K562 (cell line): ENCODE results near the gene ZNF260. TPM values are rescaled to one million over a fixed set of nuclear protein-coding genes. Genes with fewer than 3 reads are reported as not detected.

Experiments used
- ATF2 ChIP-seq: sonication (generic); formaldehyde crosslinking; IDR thresholded peaks from 2 replicates; pipeline ENCODE4 v1.8.1; 2022; ENCODE audit warnings: missing genetic modification reagents
- CSDE1 ChIP-seq, 2 experiments: fragments of 450-650 bp; IDR thresholded peaks; 2 replicates each; pipeline ENCODE4 v1.6.1; 2016; ENCODE audit warnings: mild to moderate bottlenecking in 1 of 2
- CTBP1 ChIP-seq: fragments of 450-650 bp; IDR thresholded peaks from 2 replicates; pipeline ENCODE4 v1.6.1; 2016; ENCODE audit warnings: borderline replicate concordance
- ELF1 ChIP-seq: fragments of 200-800 bp; sonication (Bioruptor generic); IDR thresholded peaks from 2 replicates; pipeline ENCODE4 v1.6.1; 2016; ENCODE audit warnings: missing genetic modification characterization, missing compliant biosample characterization
- ERF ChIP-seq: fragments of 450-650 bp; formaldehyde crosslinking; IDR thresholded peaks from 2 replicates; pipeline ENCODE4 v1.4.0; 2020; ENCODE audit warnings: mild to moderate bottlenecking, mixed read lengths
- ETV6 ChIP-seq, 3 experiments: fragments of 150-350 bp in 1 of 3; sonication (generic) in 1 of 3; formaldehyde crosslinking in 1 of 3; IDR thresholded peaks; 2 replicates each; pipeline versions ENCODE4 v1.6.1 to v1.8.0; 2014 to 2022; ENCODE audit warnings: borderline replicate concordance in 2 of 3, low read depth in 2 of 3, antibody characterized with exemption in 1 of 3, low read length in 1 of 3, mild to moderate bottlenecking in 1 of 3, missing genetic modification reagents in 1 of 3
- HDAC8 ChIP-seq: fragments of 450-650 bp; IDR thresholded peaks from 2 replicates; pipeline ENCODE4 v1.6.1; 2016; ENCODE audit warnings: mild to moderate bottlenecking, missing genetic modification characterization, moderate library complexity, missing compliant biosample characterization
- HNRNPLL ChIP-seq: fragments of 200-400 bp; formaldehyde crosslinking; IDR thresholded peaks from 2 replicates; pipeline ENCODE4 v1.6.1; 2017; ENCODE audit warnings: low read length, low read depth, mild to moderate bottlenecking; ENCODE audit not compliant: poor library complexity, severe bottlenecking
- KDM1A ChIP-seq, 2 experiments: fragments of 450-650 bp; IDR thresholded peaks; 2 replicates each; pipeline ENCODE4 v1.6.1; 2016; ENCODE audit warnings: mild to moderate bottlenecking in 2 of 2
- LARP7 ChIP-seq: fragments of 450-650 bp; IDR thresholded peaks from 2 replicates; pipeline ENCODE4 v1.6.1; 2016
- NRF1 ChIP-seq, 2 experiments: fragments of 450-650 bp; IDR thresholded peaks in 1 of 2; conservative IDR thresholded peaks in 1 of 2; 2 replicates each; pipeline ENCODE4 v1.6.1; 2014; ENCODE audit warnings: mild to moderate bottlenecking in 2 of 2
- RCOR1 ChIP-seq, 2 experiments: IDR thresholded peaks; 2 replicates each; pipeline ENCODE4 v1.6.1; 2012; ENCODE audit warnings: low read depth in 2 of 2, low read length in 2 of 2, borderline replicate concordance in 1 of 2, improper control_type of control experiment in 1 of 2
- SIX5 ChIP-seq, 2 experiments: IDR thresholded peaks; 2 replicates each; pipeline ENCODE4 v1.6.1; 2011; ENCODE audit warnings: low read length in 2 of 2, borderline replicate concordance in 1 of 2, low read depth in 1 of 2, mild to moderate bottlenecking in 1 of 2, moderate library complexity in 1 of 2; ENCODE audit not compliant: insufficient read depth in 1 of 2
- SLC30A9 ChIP-seq: fragments of 250-450 bp; sonication (Bioruptor Pico); IDR thresholded peaks from 2 replicates; pipeline ENCODE4 v1.8.0; 2022; ENCODE audit warnings: mild to moderate bottlenecking, moderate library complexity
- STAT5A ChIP-seq: IDR thresholded peaks from 2 replicates; pipeline ENCODE4 v1.6.1; 2012; ENCODE audit warnings: low read length, inconsistent platforms, borderline replicate concordance
- XRCC5 ChIP-seq: fragments of 200-400 bp; formaldehyde crosslinking; IDR thresholded peaks from 2 replicates; pipeline ENCODE4 v1.6.1; 2017; ENCODE audit warnings: low read depth, mild to moderate bottlenecking, low read length
- ZBTB33 ChIP-seq: sonication (generic); formaldehyde crosslinking; IDR thresholded peaks from 2 replicates; pipeline ENCODE4 v1.8.1; 2023; ENCODE audit warnings: mild to moderate bottlenecking, missing genetic modification reagents
- ZNF224 ChIP-seq: sonication (generic); formaldehyde crosslinking; IDR thresholded peaks from 2 replicates; pipeline ENCODE4 v1.8.0; 2022; ENCODE audit warnings: mild to moderate bottlenecking, missing genetic modification reagents
- ZNF398 ChIP-seq: fragments of 250-450 bp; sonication (Bioruptor Pico); IDR thresholded peaks from 2 replicates; pipeline ENCODE4 v1.8.0; 2021; ENCODE audit warnings: moderate library complexity, mild to moderate bottlenecking, inconsistent platforms
- polyA plus RNA-seq, 8 experiments: library from polyadenylated mRNA; depleted of rRNA in 4 of 8; stranded (reverse) in 5 of 8; unstranded in 3 of 8; fragments of >200 nt; fragmentation: Nextera tagmentation in 2 of 8; fragmentation: Illumina TruSeq in 1 of 8; extraction: Ambion mirVana in 2 of 8; extraction: Trizol in 1 of 8; gene quantifications; 2 replicates each; pipeline versions ENCODE4 v1.2.1 to v1.2.3, GENCODE V29; 2011 to 2014; ENCODE audit warnings: inconsistent platforms in 1 of 8, missing spikeins in 1 of 8
- total RNA-seq, 7 experiments: library from RNA; depleted of rRNA in 6 of 7; stranded (reverse); fragments of >200 nt in 6 of 7; fragmentation: Illumina TruSeq in 2 of 7; extraction: Trizol in 2 of 7; gene quantifications; 2 replicates each; pipeline versions ENCODE4 v1.2.1 to v1.2.3, GENCODE V29; 2011 to 2021; ENCODE audit warnings: low replicate concordance in 1 of 7
- TF ChIP-seq, protein P1 (sequence below): fragments of 450-650 bp; IDR thresholded peaks from 2 replicates; pipeline ENCODE4 v1.6.1; 2016; ENCODE audit warnings: antibody characterized with exemption

Gene ZNF260
- total and polyA plus RNA-seq, 9 of the 15 experiments (the other 6 are each of a cell fraction or from before 2014, with no cell fraction given) = 2.6 to 16.6 (median 5.8) TPM

- no peak for TF ChIP-seq ZNF398
- TF ChIP-seq SIX5 (IDR thresholded peaks at IDR 0.05; ENCODE audit: borderline replicate concordance in 1 of 2, insufficient read depth in 1 of 2, low read depth in 1 of 2, low read length in 2 of 2) = peak in 1 of 2 experiments; percentile 54; a peak in 1 of 4 replicates
- no peak for TF ChIP-seq ETV6 (IDR thresholded peaks at IDR 0.05; ENCODE audit: borderline replicate concordance in 1 of 2, low read depth in 2 of 2, low read length in 1 of 2)
- TF ChIP-seq ETV6 (CRISPR knock-in tag; IDR thresholded peaks at IDR 0.05; ENCODE audit: borderline replicate concordance) = no peak
- no peak for TF ChIP-seq ATF2
- TF ChIP-seq STAT5A = no peak; the same call in 1 of the 2 replicates
- TF ChIP-seq HNRNPLL = peak; percentile 28
- no peak for TF ChIP-seq CTBP1
- no peak for TF ChIP-seq KDM1A (IDR thresholded peaks at IDR 0.05)
- TF ChIP-seq XRCC5 = 0 out of 2 replicates have a peak, but pooled peaks have one; percentile 8
- TF ChIP-seq LARP7 = no peak
- TF ChIP-seq ELF1 (tag) = no peak
- TF ChIP-seq SLC30A9 (CRISPR knock-in tag) = no peak
- TF ChIP-seq, protein P1, sequence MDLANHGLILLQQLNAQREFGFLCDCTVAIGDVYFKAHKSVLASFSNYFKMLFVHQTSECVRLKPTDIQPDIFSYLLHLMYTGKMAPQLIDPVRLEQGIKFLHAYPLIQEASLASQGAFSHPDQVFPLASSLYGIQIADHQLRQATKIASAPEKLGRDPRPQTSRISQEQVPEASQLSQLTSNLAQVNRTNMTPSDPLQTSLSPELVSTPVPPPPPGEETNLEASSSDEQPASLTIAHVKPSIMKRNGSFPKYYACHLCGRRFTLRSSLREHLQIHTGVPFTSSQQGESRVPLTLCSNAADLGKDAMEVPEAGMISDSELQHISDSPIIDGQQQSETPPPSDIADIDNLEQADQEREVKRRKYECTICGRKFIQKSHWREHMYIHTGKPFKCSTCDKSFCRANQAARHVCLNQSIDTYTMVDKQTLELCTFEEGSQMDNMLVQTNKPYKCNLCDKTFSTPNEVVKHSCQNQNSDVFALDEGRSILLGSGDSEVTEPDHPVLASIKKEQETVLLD = 0 out of 2 replicates have a peak, but pooled peaks have one; percentile 35
- peak in 1 of 2 experiments; percentile 65; a peak in 1 of 4 replicates for TF ChIP-seq RCOR1 (IDR thresholded peaks at IDR 0.05; ENCODE audit: borderline replicate concordance in 1 of 2, low read depth in 2 of 2, low read length in 2 of 2)
- TF ChIP-seq NRF1 (conservative IDR thresholded peaks at IDR 0.05 in 1 of 2, IDR thresholded peaks at IDR 0.05 in 1 of 2) = peak; percentile 87 to 90
- no peak for TF ChIP-seq ERF (CRISPR knock-in tag)
- no peak for TF ChIP-seq ZBTB33
- no peak for TF ChIP-seq ZNF224 (CRISPR knock-in tag)
- TF ChIP-seq CSDE1 (IDR thresholded peaks at IDR 0.05) = no peak
- TF ChIP-seq HDAC8 = no peak
Measured at GRCh38 chr19:36489920-36490415, 38.1 kb downstream of the ZNF260 start (continued).
